Measurements from ENCODE around the gene CEP104. TPM values are rescaled to one million over a fixed set of nuclear protein-coding genes. Genes with fewer than 3 reads are reported as not detected.

Gene CEP104
- polyA plus RNA-seq, 1 of the 3 experiments (the other 2 are of a cell fraction): 19.2 TPM

DNA sequence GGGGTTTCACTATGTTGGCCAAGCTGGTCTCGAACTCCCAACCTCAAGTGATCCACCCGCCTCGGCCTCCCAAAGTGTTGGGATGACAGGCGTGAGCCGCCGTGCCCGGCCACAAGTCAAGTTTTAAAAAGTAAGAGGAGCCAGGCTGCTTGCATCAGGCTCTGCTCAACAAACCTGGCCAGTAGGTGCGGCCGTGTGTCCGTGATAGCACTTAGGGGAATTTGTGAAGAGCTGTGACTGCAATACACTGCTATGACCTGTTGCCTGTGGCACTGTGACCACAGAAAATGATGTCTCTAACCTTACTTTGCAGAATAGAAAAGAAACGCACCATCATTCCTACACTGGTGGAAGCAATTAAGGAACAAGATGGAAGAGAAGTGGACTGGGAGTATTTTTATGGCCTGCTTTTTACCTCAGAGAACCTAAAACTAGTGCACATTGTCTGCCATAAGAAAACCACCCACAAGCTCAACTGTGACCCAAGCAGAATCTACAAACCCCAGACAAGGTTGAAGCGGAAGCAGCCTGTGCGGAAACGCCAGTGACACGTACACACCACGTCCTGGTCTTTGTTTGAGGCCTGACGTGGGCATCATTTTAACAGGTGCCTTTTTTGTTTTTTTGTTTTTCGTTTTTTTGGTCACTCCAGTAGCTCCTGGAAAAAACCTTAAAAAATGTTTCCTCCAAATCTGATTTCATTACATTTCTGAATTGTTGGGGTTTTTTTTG is 26.3 kb upstream of the CEP104 start:
- CTCF ChIA-PET: no interaction called here

DNA sequence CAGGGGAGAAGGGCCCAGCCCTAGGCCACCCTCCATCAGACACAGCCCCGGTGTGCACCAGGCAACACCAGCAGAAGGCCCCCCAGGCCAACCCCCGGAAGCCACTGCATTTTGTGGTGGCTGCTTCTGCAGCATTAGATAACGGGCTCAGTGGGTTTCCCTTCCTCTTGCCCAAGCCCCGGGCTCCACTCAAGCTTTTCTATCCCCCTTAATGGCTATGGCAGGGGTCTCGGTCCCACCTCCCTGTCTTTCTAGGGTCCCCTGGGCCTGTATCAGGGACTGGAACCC is 24.1 kb upstream of the CEP104 start:
- Histone ChIP-seq H4K20me1 (ENCODE audit: insufficient read depth) (no peaks in the 10 kb centered on the region), H2AFZ (ENCODE audit: low read depth) (no peak overlapping the region), H3K27me3 (ENCODE audit: insufficient read depth) (no peaks in the 10 kb centered on the region), H3K36me3 (replicated peaks in 1 of 2; ENCODE audit: control insufficient read depth in 1 of 2, insufficient read depth in 2 of 2, low read length in 1 of 2) (peaks cover 7 to 12% of the 10 kb centered on the region in 2 experiments), H3K9ac (no peak overlapping the region), H3K4me2 (no peak overlapping the region), H3F3A (replicated peaks; ENCODE audit: insufficient read depth) (no peaks in the 10 kb centered on the region), H3K4me3 (ENCODE audit: low read depth in 2 of 2, low read length in 1 of 2) (no peak overlapping the region), H3K9me3 (no peaks in the 10 kb centered on the region), H3K27ac (ENCODE audit: low read depth in 2 of 2, low read length in 1 of 2) (no peak overlapping the region), H3K4me1 (ENCODE audit: control insufficient read depth in 1 of 2, insufficient read depth in 2 of 2, low read depth in 1 of 2, low read length in 1 of 2) (no peaks in the 10 kb centered on the region), H3K9me2 (no peaks in the 10 kb centered on the region), H3K79me2 (ENCODE audit: insufficient read depth) (no peaks in the 10 kb centered on the region)
- POLR2A ChIA-PET: no interaction called here
- 100% methylated on average over 1 of the region's 5 CpGs for WGBS (ENCODE audit: low lambda C conversion rate)
- no peak for TF ChIP-seq YY1 (IDR thresholded peaks at IDR 0.05; ENCODE audit: low read depth)
- TF ChIP-seq, protein P1, sequence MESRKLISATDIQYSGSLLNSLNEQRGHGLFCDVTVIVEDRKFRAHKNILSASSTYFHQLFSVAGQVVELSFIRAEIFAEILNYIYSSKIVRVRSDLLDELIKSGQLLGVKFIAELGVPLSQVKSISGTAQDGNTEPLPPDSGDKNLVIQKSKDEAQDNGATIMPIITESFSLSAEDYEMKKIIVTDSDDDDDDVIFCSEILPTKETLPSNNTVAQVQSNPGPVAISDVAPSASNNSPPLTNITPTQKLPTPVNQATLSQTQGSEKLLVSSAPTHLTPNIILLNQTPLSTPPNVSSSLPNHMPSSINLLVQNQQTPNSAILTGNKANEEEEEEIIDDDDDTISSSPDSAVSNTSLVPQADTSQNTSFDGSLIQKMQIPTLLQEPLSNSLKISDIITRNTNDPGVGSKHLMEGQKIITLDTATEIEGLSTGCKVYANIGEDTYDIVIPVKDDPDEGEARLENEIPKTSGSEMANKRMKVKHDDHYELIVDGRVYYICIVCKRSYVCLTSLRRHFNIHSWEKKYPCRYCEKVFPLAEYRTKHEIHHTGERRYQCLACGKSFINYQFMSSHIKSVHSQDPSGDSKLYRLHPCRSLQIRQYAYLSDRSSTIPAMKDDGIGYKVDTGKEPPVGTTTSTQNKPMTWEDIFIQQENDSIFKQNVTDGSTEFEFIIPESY (IDR thresholded peaks at IDR 0.05; ENCODE audit: borderline replicate concordance, low read depth): no peak
- no peak for TF ChIP-seq GATA2 (CRISPR knock-in tag; IDR thresholded peaks at IDR 0.05)
- TF ChIP-seq USF1 (IDR thresholded peaks at IDR 0.05; ENCODE audit: borderline replicate concordance, low read depth): no peak
- TF ChIP-seq RFX5 (IDR thresholded peaks at IDR 0.05; ENCODE audit: low read length): no peak
- TF ChIP-seq SIN3A (IDR thresholded peaks at IDR 0.05; ENCODE audit: borderline replicate concordance, low read depth, low read length): no peak
- TF ChIP-seq EP300 (IDR thresholded peaks at IDR 0.05; ENCODE audit: borderline replicate concordance in 1 of 2, low read depth in 1 of 2, low read length in 1 of 2): no peak
- no peak for TF ChIP-seq CHD2 (IDR thresholded peaks at IDR 0.05; ENCODE audit: low read length, partially characterized antibody)
- no peak for TF ChIP-seq RCOR1 (IDR thresholded peaks at IDR 0.05; ENCODE audit: low read length)
- TF ChIP-seq RXRA (IDR thresholded peaks at IDR 0.05; ENCODE audit: borderline replicate concordance, low read depth): no peak
- TF ChIP-seq, protein P2, sequence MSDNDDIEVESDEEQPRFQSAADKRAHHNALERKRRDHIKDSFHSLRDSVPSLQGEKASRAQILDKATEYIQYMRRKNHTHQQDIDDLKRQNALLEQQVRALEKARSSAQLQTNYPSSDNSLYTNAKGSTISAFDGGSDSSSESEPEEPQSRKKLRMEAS (IDR thresholded peaks at IDR 0.05; ENCODE audit: low read depth): no peak
- TF ChIP-seq EZH2phosphoT487 (IDR thresholded peaks at IDR 0.05; ENCODE audit: borderline replicate concordance, low read depth): no peak
- TF ChIP-seq SMC3 (IDR thresholded peaks at IDR 0.05; ENCODE audit: low read depth, low read length): no peak
- TF ChIP-seq USF2 (IDR thresholded peaks at IDR 0.05; ENCODE audit: borderline replicate concordance, low read depth, low read length): no peak
- TF ChIP-seq JUND (IDR thresholded peaks at IDR 0.05): no peak
- TF ChIP-seq ELF1 (IDR thresholded peaks at IDR 0.05): no peak
- no peak for TF ChIP-seq MXI1 (IDR thresholded peaks at IDR 0.05; ENCODE audit: low read depth, low read length)
- DNase-seq: no peak
- CTCF ChIA-PET: no interaction called here

More for the DNA sequence above, 26.3 kb upstream of the CEP104 start:
- Histone ChIP-seq H3K36me3 (replicated peaks in 1 of 2; ENCODE audit: control insufficient read depth in 1 of 2, insufficient read depth in 2 of 2, low read length in 1 of 2) (peaks cover 10 to 23% of the 10 kb centered on the region in 2 experiments), H2AFZ (ENCODE audit: low read depth) (no peak overlapping the region), H3K9me2 (no peaks in the 10 kb centered on the region), H3K4me2 (no peak overlapping the region), H3K9ac (no peak overlapping the region), H3K4me1 (ENCODE audit: control insufficient read depth in 1 of 2, insufficient read depth in 2 of 2, low read depth in 1 of 2, low read length in 1 of 2) (no peaks in the 10 kb centered on the region), H3K27ac (ENCODE audit: low read depth in 2 of 2, low read length in 1 of 2) (no peak overlapping the region), H3F3A (replicated peaks; ENCODE audit: insufficient read depth) (no peaks in the 10 kb centered on the region), H3K4me3 (ENCODE audit: low read depth in 2 of 2, low read length in 1 of 2) (no peak overlapping the region), H3K79me2 (ENCODE audit: insufficient read depth) (no peaks in the 10 kb centered on the region), H4K20me1 (ENCODE audit: insufficient read depth) (no peaks in the 10 kb centered on the region), H3K27me3 (ENCODE audit: insufficient read depth) (no peaks in the 10 kb centered on the region), H3K9me3 (no peaks in the 10 kb centered on the region)
- no peak for DNase-seq
- 95% methylated on average over 18 of the region's 18 CpGs for WGBS (ENCODE audit: low lambda C conversion rate)
- TF ChIP-seq GABPA (IDR thresholded peaks at IDR 0.05; ENCODE audit: low read depth) (no peak), SIN3A (IDR thresholded peaks at IDR 0.05; ENCODE audit: borderline replicate concordance, low read depth, low read length) (no peak), TEAD4 (IDR thresholded peaks at IDR 0.05; ENCODE audit: borderline replicate concordance, insufficient read depth) (no peak), MXI1 (IDR thresholded peaks at IDR 0.05; ENCODE audit: low read depth, low read length) (no peak), NFIC (IDR thresholded peaks at IDR 0.05; ENCODE audit: borderline replicate concordance) (no peak)
- POLR2A ChIA-PET: interaction anchor here (0.7 to 1.8 kb wide), 2 partner anchors 10 to 88 kb away, joined by 3 to 6 read pairs; no protein-coding TSS in a partner anchor

Data from SK-N-SH (cell line).